SK-N-SH (cell line): ENCODE results near the gene PSMB8. TPM values are rescaled to one million over a fixed set of nuclear protein-coding genes. Genes with fewer than 3 reads are reported as not detected.

Source experiments
- CTCF ChIA-PET: fragments of 300-600, 350-600 bp; formaldehyde crosslinking; extraction: SDS; loops from one replicate; lab custom pipeline; 2021; lab: Yijun Ruan, JAX
- POLR2A ChIA-PET: fragments of 350-600 bp; sonication (Branson Sonifier 250); formaldehyde crosslinking; extraction: SDS; loops from one replicate; lab custom pipeline; 2020; ENCODE audit warnings: antibody characterized with exemption, inconsistent platforms; lab: Yijun Ruan, JAX
- DNase-seq: peaks from one replicate; pipeline ENCODE4 v3.0.0; 2012
- H2AFZ ChIP-seq: fragments of 200-600 bp; sonication (generic); 2 replicates; pipeline ENCODE4 v1.8.1; 2016; ENCODE audit warnings: antibody characterized with exemption, mild to moderate bottlenecking, low read depth
- H3F3A ChIP-seq: fragments of 200-600 bp; sonication (generic); replicated peaks from 2 replicates; pipeline ENCODE3; 2016; ENCODE audit warnings: antibody characterized with exemption, mild to moderate bottlenecking; ENCODE audit not compliant: insufficient read depth
- H3K27ac ChIP-seq, 2 experiments: fragments of 200-500 bp in 1 of 2; fragments of 200-600 bp in 1 of 2; sonication (Bioruptor generic) in 1 of 2; sonication (generic), shearing (Covaris generic) in 1 of 2; 2 replicates each; pipeline versions ENCODE4 v1.5.1 to v1.6.1; 2014 to 2016; ENCODE audit warnings: low read depth in 2 of 2, inconsistent platforms in 1 of 2, low read length in 1 of 2, mild to moderate bottlenecking in 1 of 2, mixed read lengths in 1 of 2
- H3K27me3 ChIP-seq: fragments of 200-600 bp; sonication (generic), shearing (Covaris generic); 2 replicates; pipeline ENCODE4 v1.6.1; 2016; ENCODE audit warnings: mixed run types; ENCODE audit not compliant: insufficient read depth
- H3K36me3 ChIP-seq, 2 experiments: fragments of 200-500 bp in 1 of 2; fragments of 200-600 bp in 1 of 2; sonication (Bioruptor generic) in 1 of 2; sonication (generic) in 1 of 2; replicated peaks in 1 of 2; 2 replicates each; pipeline versions ENCODE3 to v1.5.1; 2014 to 2016; ENCODE audit warnings: low read length in 1 of 2, mild to moderate bottlenecking in 1 of 2; ENCODE audit not compliant: insufficient read depth in 2 of 2, control insufficient read depth in 1 of 2
- H3K4me1 ChIP-seq, 2 experiments: fragments of 200-500 bp in 1 of 2; fragments of 200-600 bp in 1 of 2; sonication (Bioruptor generic) in 1 of 2; sonication (generic), shearing (Covaris generic) in 1 of 2; 2 replicates each; pipeline versions ENCODE4 v1.5.1 to v1.6.1; 2014 to 2016; ENCODE audit warnings: low read depth in 1 of 2, low read length in 1 of 2, mixed run types in 1 of 2; ENCODE audit not compliant: insufficient read depth in 2 of 2, control insufficient read depth in 1 of 2
- H3K4me2 ChIP-seq: fragments of 200-600 bp; sonication (generic), shearing (Covaris generic); 2 replicates; pipeline ENCODE4 v1.6.1; 2017; ENCODE audit warnings: mixed run types
- H3K4me3 ChIP-seq, 2 experiments: fragments of 200-500 bp in 1 of 2; fragments of 200-600 bp in 1 of 2; sonication (Bioruptor generic) in 1 of 2; sonication (generic), shearing (Covaris generic) in 1 of 2; 2 replicates each; pipeline versions ENCODE4 v1.5.1 to v1.8.1; 2014 to 2016; ENCODE audit warnings: low read depth in 2 of 2, inconsistent platforms in 1 of 2, low read length in 1 of 2, mild to moderate bottlenecking in 1 of 2, mixed read lengths in 1 of 2, moderate library complexity in 1 of 2
- H3K79me2 ChIP-seq: fragments of 200-600 bp; sonication (generic); 2 replicates; pipeline ENCODE4 v1.8.1; 2017; ENCODE audit warnings: mild to moderate bottlenecking; ENCODE audit not compliant: insufficient read depth
- H3K9ac ChIP-seq: fragments of 200-600 bp; sonication (generic); 2 replicates; pipeline ENCODE4 v1.6.1; 2017; ENCODE audit warnings: mixed run types
- H3K9me2 ChIP-seq: fragments of 200-600 bp; sonication (generic); 2 replicates; pipeline ENCODE4 v1.6.1; 2017; ENCODE audit warnings: mixed run types
- H3K9me3 ChIP-seq: fragments of 200-600 bp; sonication (generic); 2 replicates; pipeline ENCODE4 v1.6.1; 2017; ENCODE audit warnings: mixed run types, mild to moderate bottlenecking, moderate library complexity
- H4K20me1 ChIP-seq: fragments of 200-600 bp; sonication (generic); 2 replicates; pipeline ENCODE4 v1.6.1; 2017; ENCODE audit warnings: mild to moderate bottlenecking, mixed run types; ENCODE audit not compliant: insufficient read depth
- EZH2phosphoT487 ChIP-seq: fragments of 200-600 bp; sonication (generic); IDR thresholded peaks from 2 replicates; pipeline ENCODE4 v1.6.1; 2017; ENCODE audit warnings: low read depth, mixed run types, mild to moderate bottlenecking, antibody characterized with exemption, moderate library complexity, borderline replicate concordance
- FOSL2 ChIP-seq: IDR thresholded peaks from 2 replicates; pipeline ENCODE4 v1.4.0; 2012; ENCODE audit warnings: low read depth, mild to moderate bottlenecking, moderate library complexity, borderline replicate concordance
- FOXM1 ChIP-seq: IDR thresholded peaks from 2 replicates; pipeline ENCODE4 v1.4.0; 2012; ENCODE audit warnings: low read depth, mild to moderate bottlenecking
- GABPA ChIP-seq: IDR thresholded peaks from 2 replicates; pipeline ENCODE4 v1.4.0; 2012; ENCODE audit warnings: low read depth, mild to moderate bottlenecking
- JUND ChIP-seq: IDR thresholded peaks from 2 replicates; pipeline ENCODE4 v1.4.0; 2012
- MXI1 ChIP-seq: IDR thresholded peaks from 2 replicates; pipeline ENCODE4 v1.6.1; 2012; ENCODE audit warnings: mild to moderate bottlenecking, low read depth, low read length, improper control_type of control experiment
- NFIC ChIP-seq: IDR thresholded peaks from 2 replicates; pipeline ENCODE4 v1.4.0; 2012; ENCODE audit warnings: borderline replicate concordance
- NRF1 ChIP-seq: IDR thresholded peaks from 2 replicates; pipeline ENCODE4 v1.6.1; 2012; ENCODE audit warnings: low read depth, mild to moderate bottlenecking, low read length
- POLR2AphosphoS5 ChIP-seq: IDR thresholded peaks from 2 replicates; pipeline ENCODE4 v1.6.1; 2012; ENCODE audit warnings: low read depth, low read length
- TAF1 ChIP-seq: IDR thresholded peaks from 2 replicates; pipeline ENCODE4 v1.6.1; 2012; ENCODE audit warnings: low read depth, mild to moderate bottlenecking, low read length, moderate library complexity, borderline replicate concordance
- TCF12 ChIP-seq: IDR thresholded peaks from 2 replicates; pipeline ENCODE4 v1.4.0; 2012
- TEAD4 ChIP-seq: IDR thresholded peaks from 2 replicates; pipeline ENCODE4 v1.4.0; 2012; ENCODE audit warnings: mild to moderate bottlenecking, borderline replicate concordance; ENCODE audit not compliant: insufficient read depth
- WGBS: methylation state at CpG from one replicate; pipeline ENCODE4 v1.1.6; 2017; ENCODE audit warnings: low lambda C conversion rate; 5-methylcytosine and 5-hydroxymethylcytosine counted together
- polyA plus RNA-seq, 3 experiments: library from polyadenylated mRNA; depleted of rRNA; stranded (reverse); fragments of >200 nt; gene quantifications; 2 replicates each; pipeline ENCODE4 v1.2.3, GENCODE V29; 2012
- TF ChIP-seq, protein P1 (sequence below): fragments of 150-350 bp; IDR thresholded peaks from 2 replicates; pipeline ENCODE4 v1.6.1; 2017; ENCODE audit warnings: antibody characterized with exemption, low read length, low read depth, borderline replicate concordance
- TF ChIP-seq, protein P2 (sequence below): IDR thresholded peaks from 2 replicates; pipeline ENCODE4; 2012
- TF ChIP-seq, protein P3 (sequence below): IDR thresholded peaks from 2 replicates; pipeline ENCODE4 v1.6.1; 2012; ENCODE audit warnings: mild to moderate bottlenecking, low read depth, low read length, moderate library complexity

Gene PSMB8
- polyA plus RNA-seq, 1 of the 3 experiments (the other 2 are of a cell fraction): 52.8 TPM

DNA sequence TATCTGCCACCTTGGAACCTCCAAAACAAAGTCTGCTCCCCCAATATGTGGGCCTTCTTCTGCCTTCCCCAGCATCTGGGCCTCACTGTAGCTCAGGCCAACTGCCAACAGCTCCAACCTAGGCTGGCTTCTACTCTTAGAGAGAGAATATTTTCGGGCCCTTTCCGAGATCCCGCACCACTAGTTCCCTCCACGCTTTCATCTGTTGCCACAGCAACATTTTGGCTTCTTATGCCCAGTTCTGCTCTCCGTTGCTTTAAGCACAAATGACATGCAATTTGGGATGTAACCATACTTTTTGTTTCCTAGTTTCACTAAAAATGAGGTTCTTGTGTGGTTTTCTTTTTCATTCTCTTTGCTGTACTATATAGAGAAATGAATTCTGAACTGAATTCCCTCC lies 43.8 kb upstream of the PSMB8 start:
- no peak overlapping the region for H2AFZ ChIP-seq

DNA sequence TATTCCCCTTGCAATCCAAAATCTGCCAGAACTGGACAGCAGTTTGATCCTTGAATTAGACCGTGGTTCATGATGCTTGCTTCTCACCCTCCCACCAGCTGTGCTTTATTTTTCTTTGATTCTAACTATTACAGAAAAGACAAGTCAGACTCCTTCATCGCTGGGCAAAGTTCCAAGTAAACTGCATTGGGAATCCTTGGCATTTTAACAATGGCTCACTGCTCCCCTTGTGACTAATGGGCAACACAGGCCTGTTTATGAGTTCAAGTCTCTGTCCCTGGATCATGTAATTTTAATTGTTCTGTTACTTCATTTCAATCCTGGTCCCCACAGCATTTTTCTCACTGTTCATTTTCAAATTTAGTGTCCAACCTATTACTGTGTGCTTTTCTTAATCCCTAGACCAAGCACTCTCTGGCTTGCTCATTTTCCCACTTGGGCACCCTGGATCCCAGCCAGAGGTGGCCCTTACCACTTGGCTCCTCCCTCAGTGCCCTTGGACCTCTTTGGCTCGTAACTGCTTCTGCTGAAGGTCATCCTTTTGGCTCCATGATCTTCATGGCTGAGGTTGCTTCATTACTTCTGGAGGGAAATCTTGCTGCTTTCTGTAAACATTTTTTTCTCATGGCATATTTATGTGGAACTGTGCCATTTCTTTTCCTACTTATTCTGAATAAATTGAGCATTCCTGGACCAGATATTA lies 43.0 kb upstream of the PSMB8 start:
- H3K4me2 ChIP-seq: no peak overlapping the region
- no peaks in the 10 kb centered on the region for H4K20me1 ChIP-seq
- DNase-seq: no peak
- H3F3A ChIP-seq: peaks cover 14% of the 10 kb centered on the region
- CTCF ChIA-PET: interaction anchor here (1.0 to 2.7 kb wide), 25 partner anchors 9 to 128 kb away, joined by 3 to 65 read pairs (median 7); partner anchors contain the start of genes BRD2, HLA-DMA, PSMB9 and TAP1
- no peaks in the 10 kb centered on the region for H3K36me3 ChIP-seq
- no peak overlapping the region for H3K9ac ChIP-seq
- no peaks in the 10 kb centered on the region for H3K9me2 ChIP-seq
- TF ChIP-seq, protein P1, sequence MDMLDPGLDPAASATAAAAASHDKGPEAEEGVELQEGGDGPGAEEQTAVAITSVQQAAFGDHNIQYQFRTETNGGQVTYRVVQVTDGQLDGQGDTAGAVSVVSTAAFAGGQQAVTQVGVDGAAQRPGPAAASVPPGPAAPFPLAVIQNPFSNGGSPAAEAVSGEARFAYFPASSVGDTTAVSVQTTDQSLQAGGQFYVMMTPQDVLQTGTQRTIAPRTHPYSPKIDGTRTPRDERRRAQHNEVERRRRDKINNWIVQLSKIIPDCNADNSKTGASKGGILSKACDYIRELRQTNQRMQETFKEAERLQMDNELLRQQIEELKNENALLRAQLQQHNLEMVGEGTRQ: no peak
- TF ChIP-seq, protein P2, sequence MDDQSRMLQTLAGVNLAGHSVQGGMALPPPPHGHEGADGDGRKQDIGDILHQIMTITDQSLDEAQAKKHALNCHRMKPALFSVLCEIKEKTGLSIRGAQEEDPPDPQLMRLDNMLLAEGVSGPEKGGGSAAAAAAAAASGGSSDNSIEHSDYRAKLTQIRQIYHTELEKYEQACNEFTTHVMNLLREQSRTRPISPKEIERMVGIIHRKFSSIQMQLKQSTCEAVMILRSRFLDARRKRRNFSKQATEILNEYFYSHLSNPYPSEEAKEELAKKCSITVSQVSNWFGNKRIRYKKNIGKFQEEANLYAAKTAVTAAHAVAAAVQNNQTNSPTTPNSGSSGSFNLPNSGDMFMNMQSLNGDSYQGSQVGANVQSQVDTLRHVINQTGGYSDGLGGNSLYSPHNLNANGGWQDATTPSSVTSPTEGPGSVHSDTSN: 0 out of 2 replicates have a peak, but pooled peaks have one; percentile 5
- TF ChIP-seq GABPA (no peak), TAF1 (no peak), TEAD4 (peak; percentile 20; the same call in 1 of the 2 replicates), TCF12 (0 out of 2 replicates have a peak, but pooled peaks have one; percentile 14), NFIC (peak; percentile 53), POLR2AphosphoS5 (no peak), JUND (no peak), FOXM1 (no peak), MXI1 (no peak), FOSL2 (no peak)
- TF ChIP-seq, protein P3, sequence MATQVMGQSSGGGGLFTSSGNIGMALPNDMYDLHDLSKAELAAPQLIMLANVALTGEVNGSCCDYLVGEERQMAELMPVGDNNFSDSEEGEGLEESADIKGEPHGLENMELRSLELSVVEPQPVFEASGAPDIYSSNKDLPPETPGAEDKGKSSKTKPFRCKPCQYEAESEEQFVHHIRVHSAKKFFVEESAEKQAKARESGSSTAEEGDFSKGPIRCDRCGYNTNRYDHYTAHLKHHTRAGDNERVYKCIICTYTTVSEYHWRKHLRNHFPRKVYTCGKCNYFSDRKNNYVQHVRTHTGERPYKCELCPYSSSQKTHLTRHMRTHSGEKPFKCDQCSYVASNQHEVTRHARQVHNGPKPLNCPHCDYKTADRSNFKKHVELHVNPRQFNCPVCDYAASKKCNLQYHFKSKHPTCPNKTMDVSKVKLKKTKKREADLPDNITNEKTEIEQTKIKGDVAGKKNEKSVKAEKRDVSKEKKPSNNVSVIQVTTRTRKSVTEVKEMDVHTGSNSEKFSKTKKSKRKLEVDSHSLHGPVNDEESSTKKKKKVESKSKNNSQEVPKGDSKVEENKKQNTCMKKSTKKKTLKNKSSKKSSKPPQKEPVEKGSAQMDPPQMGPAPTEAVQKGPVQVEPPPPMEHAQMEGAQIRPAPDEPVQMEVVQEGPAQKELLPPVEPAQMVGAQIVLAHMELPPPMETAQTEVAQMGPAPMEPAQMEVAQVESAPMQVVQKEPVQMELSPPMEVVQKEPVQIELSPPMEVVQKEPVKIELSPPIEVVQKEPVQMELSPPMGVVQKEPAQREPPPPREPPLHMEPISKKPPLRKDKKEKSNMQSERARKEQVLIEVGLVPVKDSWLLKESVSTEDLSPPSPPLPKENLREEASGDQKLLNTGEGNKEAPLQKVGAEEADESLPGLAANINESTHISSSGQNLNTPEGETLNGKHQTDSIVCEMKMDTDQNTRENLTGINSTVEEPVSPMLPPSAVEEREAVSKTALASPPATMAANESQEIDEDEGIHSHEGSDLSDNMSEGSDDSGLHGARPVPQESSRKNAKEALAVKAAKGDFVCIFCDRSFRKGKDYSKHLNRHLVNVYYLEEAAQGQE: no peak
- H3K4me3 ChIP-seq: no peak overlapping the region
- H3K27ac ChIP-seq: no peak overlapping the region
- peaks cover 0 to 8% of the 10 kb centered on the region in 2 experiments; a peak in 1 of 4 replicates for H3K4me1 ChIP-seq
- POLR2A ChIA-PET: interaction anchor here (0.7 kb wide), 1 partner anchor 85 kb away, joined by 4 read pairs; no protein-coding TSS in a partner anchor
- no peaks in the 10 kb centered on the region for H3K9me3 ChIP-seq
- 45% methylated on average over 3 of the region's 3 CpGs for WGBS
- no peaks in the 10 kb centered on the region for H3K79me2 ChIP-seq
- no peak overlapping the region for H2AFZ ChIP-seq
- H3K27me3 ChIP-seq: peaks cover 4% of the 10 kb centered on the region; the same call in 1 of the 2 replicates

More for the DNA sequence above, 43.8 kb upstream of the PSMB8 start:
- 80% methylated on average over 5 of the region's 5 CpGs for WGBS
- no peak for DNase-seq
- Histone ChIP-seq H3K4me2 (no peak overlapping the region), H3K9me2 (no peaks in the 10 kb centered on the region), H3K27me3 (no peaks in the 10 kb centered on the region; the same call in 1 of the 2 replicates), H3K9me3 (no peaks in the 10 kb centered on the region), H3F3A (peaks cover 14% of the 10 kb centered on the region), H4K20me1 (no peaks in the 10 kb centered on the region), H3K4me3 (no peak overlapping the region), H3K79me2 (no peaks in the 10 kb centered on the region), H3K9ac (no peak overlapping the region), H3K27ac (no peak overlapping the region), H3K36me3 (no peaks in the 10 kb centered on the region), H3K4me1 (peaks cover 0 to 8% of the 10 kb centered on the region in 2 experiments; a peak in 1 of 4 replicates)
- CTCF ChIA-PET: interaction anchor here (1.0 to 2.7 kb wide), 2 partner anchors 34 to 66 kb away, joined by 3 to 9 read pairs; partner anchors contain the start of genes PSMB9 and TAP1
- POLR2A ChIA-PET: no interaction called here
- TF ChIP-seq TCF12 (no peak), NRF1 (no peak), EZH2phosphoT487 (no peak)
